GM19452 (cell line): ENCODE results near the gene PTRH1.

Experiments
- ATAC-seq: cut with Tn5 transposase; IDR thresholded peaks from one replicate; pipeline ENCODE4 v1.9.1; 2021; ENCODE audit not compliant: unreplicated experiment

PTRH1 gene

DNA sequence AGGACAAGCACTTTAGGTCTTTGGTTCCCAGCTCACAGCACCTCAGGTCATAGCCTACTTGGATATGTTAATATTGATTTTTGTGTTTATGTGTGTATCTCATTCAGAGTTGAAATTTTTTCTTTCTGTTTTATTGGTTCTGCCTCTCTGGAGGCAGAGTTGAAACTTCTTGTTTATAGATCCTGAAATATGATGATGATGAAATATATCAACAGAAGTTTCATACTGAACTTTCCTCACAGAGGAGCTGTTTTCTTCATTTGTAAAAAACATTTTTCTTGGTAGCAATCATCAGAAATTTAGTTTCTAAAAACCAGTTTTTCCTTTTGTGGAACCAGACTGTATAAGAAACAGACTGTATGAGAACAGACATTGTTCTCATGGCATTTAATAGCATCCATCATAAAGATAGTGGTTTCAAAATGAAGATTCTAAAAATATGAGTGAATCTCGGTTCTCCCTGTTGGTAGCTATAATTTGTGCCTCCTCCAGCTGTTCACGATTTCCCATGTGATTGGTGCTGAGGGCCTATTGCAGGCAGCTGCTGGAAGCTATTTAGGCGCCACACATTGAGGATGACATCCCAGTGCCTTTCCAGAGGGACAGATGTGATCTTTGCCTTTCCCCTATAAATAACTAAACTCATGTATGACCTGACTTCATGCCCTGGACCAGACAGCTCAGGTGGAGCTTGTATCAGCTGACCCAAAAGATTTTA, 48.2 kb downstream of the PTRH1 start:
- ATAC-seq: no peak

DNA sequence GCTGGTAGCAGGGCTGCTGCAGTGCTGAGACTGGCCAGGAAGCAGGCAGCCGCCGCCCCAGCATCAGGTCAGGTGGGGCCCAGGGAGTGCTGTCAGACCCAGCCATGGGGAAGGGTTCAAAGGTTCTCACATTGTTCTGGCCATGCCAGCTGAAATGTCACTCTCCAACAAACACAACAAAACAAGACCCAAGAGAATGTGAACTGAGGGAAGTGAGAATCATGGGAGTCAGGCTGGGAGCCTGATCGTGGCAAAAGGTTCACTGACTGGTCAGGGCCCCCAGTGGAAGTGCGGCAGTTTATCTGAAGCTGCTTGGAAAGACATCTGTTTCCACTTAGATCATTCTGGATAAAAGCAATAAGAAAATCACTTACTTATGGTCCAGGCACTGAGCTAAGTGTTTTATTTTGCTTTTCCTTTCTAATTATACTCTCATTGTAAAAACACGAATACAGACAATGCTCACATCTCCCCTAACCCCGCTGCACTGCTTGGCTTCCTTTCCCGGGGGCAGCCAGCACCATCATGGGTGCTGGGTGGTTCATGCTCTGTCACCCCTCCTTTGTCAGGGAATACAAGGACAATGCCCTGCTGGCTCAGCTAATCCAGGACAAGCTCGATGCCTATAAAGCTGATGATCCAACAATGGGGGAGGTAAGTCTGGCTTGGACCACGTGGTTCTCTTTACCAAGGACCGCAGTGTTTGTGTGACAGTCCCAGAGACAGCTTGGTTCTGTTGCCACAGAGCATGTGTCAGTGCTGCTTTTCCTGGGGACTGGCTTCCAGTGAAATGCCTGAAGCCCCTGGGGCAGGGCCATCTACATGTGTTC, 50.6 kb downstream of the PTRH1 start:
- no peak for ATAC-seq

DNA sequence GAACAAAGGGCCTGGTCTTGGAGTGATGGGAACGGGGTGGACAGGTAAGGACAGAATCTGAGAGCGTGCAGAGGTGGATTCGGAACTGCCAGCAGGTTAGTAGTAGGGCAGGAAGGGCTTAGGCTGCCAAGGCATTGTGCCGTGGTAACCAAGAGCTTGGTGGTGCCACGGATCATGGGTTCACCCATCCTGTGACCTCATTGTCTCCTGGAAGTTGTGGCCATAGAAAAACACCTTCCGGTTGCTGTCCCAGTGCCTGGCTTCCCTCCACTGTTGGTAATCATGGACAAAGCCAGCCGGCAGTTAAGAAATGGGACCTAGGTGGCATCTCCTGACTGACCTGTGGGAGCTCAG, 51.2 kb downstream of the PTRH1 start:
- no peak for ATAC-seq
